ENCODE results near the gene SPATA32.

SPATA32 gene

GRCh38 chr17:45242029-45242414 lies 19.9 kb downstream of the SPATA32 start:
- DNase-seq (ENCODE audit: low read depth): no peak
- no peak overlapping the region for H3K4me3 ChIP-seq (ENCODE audit: control insufficient read depth, low read depth, low read length)
- TF ChIP-seq CTCF (IDR thresholded peaks at IDR 0.05; ENCODE audit: control insufficient read depth, insufficient read depth, low read depth, low read length, missing control alignments): no peak

GRCh38 chr17:45241328-45242028 lies 20.4 kb downstream of the SPATA32 start:
- no peak overlapping the region for H3K4me3 ChIP-seq (ENCODE audit: control insufficient read depth, low read depth, low read length)
- TF ChIP-seq CTCF (IDR thresholded peaks at IDR 0.05; ENCODE audit: control insufficient read depth, insufficient read depth, low read depth, low read length, missing control alignments): no peak
- DNase-seq (ENCODE audit: low read depth): no peak

- no peak for DNase-seq (ENCODE audit: low read depth)
- TF ChIP-seq CTCF (IDR thresholded peaks at IDR 0.05; ENCODE audit: control insufficient read depth, insufficient read depth, low read depth, low read length, missing control alignments): no peak
- H3K4me3 ChIP-seq (ENCODE audit: control insufficient read depth, low read depth, low read length): no peak overlapping the region
These were observed 21.0 kb downstream of the SPATA32 start for GRCh38 chr17:45240905-45241327.

- H3K4me3 ChIP-seq (ENCODE audit: control insufficient read depth, low read depth, low read length): no peak overlapping the region
- no peak for DNase-seq (ENCODE audit: low read depth)
- TF ChIP-seq CTCF (IDR thresholded peaks at IDR 0.05; ENCODE audit: control insufficient read depth, insufficient read depth, low read depth, low read length, missing control alignments): no peak
These were observed 23.6 kb downstream of the SPATA32 start for GRCh38 chr17:45238155-45238774.

- TF ChIP-seq CTCF (IDR thresholded peaks at IDR 0.05; ENCODE audit: control insufficient read depth, insufficient read depth, low read depth, low read length, missing control alignments): no peak
- no peak for DNase-seq (ENCODE audit: low read depth)
- no peak overlapping the region for H3K4me3 ChIP-seq (ENCODE audit: control insufficient read depth, low read depth, low read length)
These were observed 24.2 kb downstream of the SPATA32 start for GRCh38 chr17:45237686-45238085.

GRCh38 chr17:45236282-45236606 lies 25.6 kb downstream of the SPATA32 start:
- H3K4me3 ChIP-seq (ENCODE audit: control insufficient read depth, low read depth, low read length): no peak overlapping the region
- no peak for DNase-seq (ENCODE audit: low read depth)
- TF ChIP-seq CTCF (IDR thresholded peaks at IDR 0.05; ENCODE audit: control insufficient read depth, insufficient read depth, low read depth, low read length, missing control alignments): no peak
